NCI-H82 treated with DMSO at 0.1 percent for 48 hours (cell line): Measurements from ENCODE around the gene C3orf85.

ENCODE experiments used
- DNase-seq: peaks from one replicate; lab custom pipeline; 2025; ENCODE audit not compliant: unreplicated experiment; lab: John Stamatoyannopoulos, UW

The C3orf85 gene

DNA sequence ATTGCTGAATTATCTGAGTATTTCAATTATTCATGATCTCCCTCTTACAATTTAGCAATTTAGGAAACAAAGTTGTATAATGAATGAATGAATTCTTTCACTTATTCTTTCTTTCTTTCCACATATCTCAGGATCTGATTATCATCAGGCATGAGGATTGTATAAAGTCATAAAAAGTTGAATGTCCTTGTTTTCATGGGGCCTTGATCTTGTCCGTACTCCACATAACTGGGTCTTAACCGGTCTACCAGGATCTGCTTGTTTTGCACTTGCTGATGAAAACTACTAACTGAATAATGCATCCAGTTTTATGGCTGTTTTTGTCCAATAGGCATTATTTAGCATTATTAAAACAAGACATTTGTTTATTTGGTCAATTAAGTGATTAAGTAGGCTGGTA lies 12.6 kb downstream of the C3orf85 start:
- DNase-seq, result no peak

DNA sequence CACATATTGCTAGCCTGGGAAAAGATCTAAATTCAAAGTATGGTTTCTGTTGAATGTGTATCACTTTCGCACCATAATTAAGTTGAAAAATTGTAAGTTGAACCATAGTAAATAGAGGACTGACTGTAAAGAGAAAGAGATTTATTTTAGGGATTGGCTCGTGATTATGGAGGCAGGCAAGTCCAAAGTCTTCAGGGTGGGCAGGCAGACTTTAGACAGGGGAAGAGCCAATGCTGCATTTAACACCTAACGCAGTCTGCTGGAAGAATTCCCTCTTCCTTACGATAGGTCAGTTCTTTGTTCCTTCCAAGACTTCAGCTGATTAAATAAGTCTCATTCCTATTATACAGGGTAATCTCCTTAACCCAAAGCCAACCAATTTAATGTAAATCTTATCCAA lies 15.8 kb downstream of the C3orf85 start:
- no peak for DNase-seq

DNA sequence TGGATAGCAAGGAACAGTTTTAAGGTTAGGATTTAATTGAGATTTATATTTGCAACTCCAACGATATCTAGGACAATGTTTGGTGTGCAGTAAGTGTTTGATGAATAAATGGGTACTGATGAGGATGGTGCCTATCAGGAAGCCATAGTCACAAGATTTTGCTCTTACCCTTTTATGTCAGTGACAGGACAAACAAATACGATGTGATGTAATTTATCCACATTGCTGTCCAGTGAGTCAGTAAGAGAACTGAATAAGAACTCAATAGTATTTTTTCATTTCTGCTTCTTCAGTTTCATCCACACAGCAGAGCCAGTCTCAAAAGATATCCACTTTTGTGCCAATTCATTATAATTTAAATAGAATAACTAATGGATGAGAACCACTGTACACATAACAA lies 18.5 kb downstream of the C3orf85 start:
- DNase-seq, result no peak

DNA sequence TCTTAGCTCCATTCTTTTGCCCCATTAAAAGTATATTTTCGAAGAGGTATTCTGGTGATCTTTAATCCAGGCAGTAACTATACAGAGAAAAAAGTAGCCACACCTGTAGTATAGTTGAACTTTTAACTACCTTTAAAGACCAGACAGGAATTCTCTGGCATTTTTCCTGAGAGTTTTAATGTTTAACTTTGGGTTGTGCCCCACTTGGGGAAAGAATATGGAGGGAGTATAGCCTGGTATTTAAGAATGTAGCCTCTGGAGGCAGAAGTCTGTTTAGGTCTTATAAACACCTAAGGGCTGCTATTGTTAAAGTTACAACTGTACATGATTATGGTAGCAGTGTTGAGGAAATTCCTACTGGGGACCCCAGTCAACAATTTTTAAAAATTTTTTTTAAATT lies 19.3 kb downstream of the C3orf85 start:
- DNase-seq, result no peak

DNA sequence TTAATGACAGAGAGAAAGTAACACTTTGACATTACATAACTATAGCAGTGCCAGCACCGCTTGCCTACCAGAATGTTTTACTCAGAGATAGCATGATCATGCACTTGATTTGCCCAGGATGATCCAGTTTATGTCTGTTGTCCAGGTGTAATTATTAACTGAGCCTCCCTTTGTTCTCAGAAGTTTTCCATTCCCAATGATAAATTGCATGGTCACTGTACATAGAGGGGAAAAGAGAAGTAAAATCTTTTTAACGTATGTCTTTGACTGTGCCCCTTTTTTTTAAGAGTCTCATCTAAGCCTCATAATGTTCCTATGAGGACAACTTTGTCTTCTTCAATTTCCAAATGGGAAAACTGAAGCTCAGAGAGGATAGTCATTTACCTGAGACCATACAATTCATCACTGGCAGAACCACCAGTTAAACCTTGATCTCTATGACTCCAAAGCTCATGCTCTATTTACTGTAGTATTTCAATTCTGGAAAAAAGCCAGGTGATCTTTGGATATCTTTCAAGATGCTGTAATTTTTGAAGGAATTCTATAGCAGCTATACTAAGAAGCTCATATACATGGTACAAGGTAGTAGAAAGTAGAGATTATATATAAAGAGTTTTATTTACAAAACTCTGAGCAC lies 25.1 kb downstream of the C3orf85 start:
- DNase-seq, result no peak

DNA sequence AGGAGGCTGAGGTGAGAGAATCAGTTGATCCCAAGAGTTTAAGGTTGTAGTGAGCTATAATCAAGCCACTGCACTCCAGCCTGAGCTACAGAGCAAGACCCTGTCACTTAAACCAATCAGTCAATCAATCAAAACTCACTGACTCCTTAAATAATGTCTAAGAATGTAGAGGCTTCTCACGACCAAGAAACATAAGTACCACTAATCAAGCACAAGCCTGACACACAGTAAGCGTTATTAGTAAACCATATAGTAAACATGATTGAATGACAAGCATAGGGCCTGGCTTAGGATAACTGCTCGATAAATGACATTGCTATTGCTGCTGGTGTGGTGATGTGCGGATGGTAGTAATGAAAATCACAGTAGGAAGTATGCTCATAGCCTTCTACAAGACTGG lies 29.4 kb downstream of the C3orf85 start:
- DNase-seq, result no peak

DNA sequence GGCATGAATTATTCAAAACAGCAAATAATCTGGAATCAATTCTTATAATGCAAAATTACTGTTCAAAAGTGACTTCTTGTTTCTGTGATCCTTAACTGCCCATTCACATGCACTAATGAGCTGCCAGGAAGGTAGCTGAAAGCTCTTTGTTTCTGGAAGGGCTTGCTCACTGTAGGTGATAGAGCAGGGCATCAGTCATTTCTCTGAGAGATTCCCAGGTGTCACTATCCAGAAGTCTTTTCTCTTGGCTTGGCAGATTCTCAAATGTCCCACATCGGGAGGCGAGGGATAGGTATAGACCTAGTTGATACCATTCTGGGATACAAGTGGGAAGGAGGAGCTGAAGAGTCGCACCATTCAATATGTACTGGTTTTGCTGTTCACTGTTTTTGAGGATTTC lies 35.0 kb downstream of the C3orf85 start:
- no peak for DNase-seq

DNA sequence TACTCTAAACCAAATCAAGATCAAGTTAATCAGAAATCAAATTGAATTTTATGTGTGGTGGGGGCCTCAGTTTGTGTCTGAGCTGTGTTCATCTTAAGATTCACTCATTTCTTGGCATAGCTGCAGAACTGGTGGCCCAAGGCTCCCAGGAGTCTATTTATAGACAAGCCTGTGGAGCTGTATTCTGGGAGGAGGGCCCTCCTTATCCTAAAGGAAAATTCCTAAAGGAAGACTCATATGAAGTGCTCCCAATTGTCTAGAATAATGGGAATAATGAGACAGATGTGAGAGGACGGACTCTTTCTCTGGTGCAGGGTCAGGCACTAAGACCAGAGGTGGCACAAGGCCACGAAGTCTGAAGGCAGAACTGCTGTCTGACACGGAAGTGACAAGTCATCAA lies 38.9 kb downstream of the C3orf85 start:
- no peak for DNase-seq

DNA sequence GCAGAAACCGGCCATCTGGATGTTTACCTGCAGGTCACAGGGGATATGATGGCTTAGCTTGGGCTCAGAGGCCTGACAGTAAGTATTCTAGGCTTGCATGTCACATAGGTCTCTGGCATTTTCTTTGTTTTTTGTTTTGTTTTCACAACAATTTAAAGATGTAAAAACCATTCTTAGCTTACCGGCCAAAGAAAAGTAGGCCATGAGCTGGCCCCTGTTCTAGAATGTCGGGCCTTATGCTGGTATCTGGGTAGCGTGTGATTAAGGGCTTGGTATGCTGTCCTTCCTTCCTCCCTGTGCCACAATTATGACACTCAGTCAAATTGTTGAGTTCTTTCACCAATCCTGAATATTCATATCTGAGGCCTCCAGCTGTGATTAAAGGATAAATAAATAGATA lies 40.2 kb downstream of the C3orf85 start:
- no peak for DNase-seq

DNA sequence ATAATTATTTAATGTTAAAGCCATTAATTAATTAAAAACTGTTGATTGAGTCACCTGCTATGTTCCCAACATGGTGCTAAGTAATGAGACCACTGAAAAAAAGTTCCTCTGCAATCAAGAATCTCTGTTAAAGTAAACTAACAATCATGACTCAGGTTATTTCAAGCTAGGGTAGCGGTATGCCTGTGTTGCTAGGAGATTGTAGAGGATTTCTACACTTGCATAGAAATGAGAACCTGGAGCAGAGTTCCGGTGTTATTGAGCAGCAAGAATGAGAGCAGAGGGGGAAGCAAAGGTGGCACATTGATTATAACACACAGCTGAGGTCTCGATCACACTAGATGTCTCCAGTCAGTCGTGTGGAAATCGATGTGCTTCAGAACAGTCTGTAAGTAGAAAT lies 41.4 kb downstream of the C3orf85 start:
- DNase-seq, result no peak

DNA sequence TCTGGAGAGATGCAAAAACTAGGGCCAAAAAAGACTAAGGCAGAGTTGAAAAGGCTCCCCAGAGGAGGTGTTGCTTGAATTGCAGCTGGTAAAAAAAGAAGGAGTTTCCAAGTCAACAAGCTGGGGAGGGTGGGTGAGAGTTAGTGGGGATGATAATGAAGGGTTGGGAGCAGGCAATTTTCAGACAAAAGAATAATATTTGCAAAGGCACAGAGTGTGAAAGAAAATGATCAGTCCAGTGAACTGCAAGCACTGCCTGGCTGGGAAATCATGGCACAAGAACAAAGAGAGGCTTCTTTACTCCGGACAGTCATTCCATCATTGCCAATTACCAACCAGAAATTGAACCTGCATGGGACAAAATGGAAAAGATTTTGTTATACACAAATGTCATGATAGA lies 42.2 kb downstream of the C3orf85 start:
- no peak for DNase-seq

DNA sequence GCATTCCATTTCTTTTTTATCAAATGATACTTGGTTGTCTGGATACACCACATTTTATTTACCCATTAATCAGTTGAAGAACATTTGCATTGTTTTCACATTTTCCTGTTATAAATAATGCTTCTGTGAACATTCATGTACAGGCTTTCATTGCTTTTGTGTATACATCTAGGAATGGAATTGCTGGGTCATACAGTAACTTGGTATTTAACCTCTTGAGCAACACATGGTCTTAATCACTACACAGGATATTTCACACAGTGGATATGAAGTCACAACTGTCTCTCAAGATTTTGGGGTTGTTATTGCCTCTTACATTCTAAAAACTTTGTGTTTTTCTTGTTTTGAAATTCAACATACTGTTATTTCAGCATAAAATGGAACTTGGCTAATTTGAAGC lies 48.2 kb downstream of the C3orf85 start:
- no peak for DNase-seq

DNA sequence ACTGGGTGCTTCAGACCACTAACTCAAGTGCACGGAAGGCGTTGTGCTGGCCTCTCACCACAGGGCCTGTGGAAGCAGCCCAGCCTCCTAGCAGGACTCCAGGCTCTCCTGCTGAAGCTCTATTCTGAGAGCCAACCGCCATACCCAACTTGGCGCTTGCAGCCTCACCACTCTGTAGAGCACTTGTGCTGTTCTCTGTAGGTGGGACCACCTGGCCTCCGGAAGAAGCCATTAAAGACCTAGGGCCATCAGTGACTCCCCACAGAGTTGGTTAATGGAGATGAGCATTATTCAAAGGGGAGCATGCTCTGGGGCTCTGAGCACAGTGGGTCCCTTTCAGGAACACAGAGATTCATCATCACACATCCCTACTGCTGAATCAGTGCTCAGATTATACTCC lies 50.9 kb downstream of the C3orf85 start:
- no peak for DNase-seq

DNA sequence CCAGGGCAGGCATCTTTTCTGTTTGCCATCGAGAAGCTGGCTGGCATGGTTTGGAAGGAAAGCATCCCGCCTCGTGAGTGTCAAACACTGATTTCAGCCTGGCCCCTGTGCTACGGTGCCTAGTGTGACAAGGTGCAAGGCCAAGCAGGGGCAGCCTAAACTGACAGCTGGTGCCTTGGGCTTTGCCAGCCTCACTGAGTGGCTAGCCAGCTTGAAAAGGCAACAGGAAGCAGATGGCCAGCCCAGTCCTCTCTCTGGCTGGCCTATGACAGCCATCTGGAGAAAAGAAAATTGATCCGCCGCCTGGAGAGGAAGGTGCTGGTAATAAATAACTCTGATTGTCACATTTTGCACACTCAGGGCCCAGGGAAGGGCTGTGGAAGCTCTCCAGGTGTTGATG lies 52.2 kb downstream of the C3orf85 start:
- peak; percentile 98 for DNase-seq

DNA sequence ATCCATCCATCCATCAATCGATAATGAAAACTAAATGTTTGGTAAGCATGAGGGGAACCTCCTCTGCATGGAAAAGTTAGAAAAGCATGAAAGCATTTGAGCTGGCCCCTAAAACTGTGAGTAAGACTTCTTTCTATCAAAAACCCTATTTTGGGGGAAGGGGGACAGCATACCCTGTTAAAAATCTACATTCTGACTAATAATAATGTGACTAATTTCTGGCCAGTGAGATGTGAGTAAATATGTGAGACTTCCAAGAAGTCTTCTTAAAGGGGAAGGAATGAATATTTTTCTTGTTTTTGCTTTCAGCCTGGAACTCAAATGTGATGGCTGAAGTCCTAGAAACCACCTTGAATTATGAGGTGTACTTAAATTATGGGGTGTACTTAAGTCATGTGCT lies 54.9 kb downstream of the C3orf85 start:
- DNase-seq, result no peak

DNA sequence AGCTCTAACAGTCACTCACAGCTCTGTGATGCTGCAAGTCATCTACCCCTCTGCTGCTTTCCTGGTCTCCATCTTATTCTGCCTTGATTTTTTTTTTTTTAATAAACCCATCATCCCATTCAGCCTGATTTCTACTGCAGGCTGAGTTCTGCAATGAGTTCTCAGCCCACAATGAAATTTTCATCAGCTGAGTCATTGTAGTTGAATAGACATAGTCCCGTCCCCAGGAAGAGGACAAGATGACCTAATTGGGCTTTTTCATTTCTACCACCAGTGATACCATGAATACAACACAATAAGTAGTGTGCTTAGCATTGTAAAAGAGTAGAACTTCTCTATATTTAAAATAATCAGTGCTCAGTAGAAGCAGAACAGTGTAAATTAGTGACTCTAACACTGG lies 59.3 kb downstream of the C3orf85 start:
- no peak for DNase-seq
